Astrocyte (in vitro differentiated cells and primary cell): ENCODE results near the gene VMA21.

Experiments used
- EZH2 ChIP-seq: IDR thresholded peaks from 2 replicates; pipeline ENCODE4 v1.6.1; 2012; ENCODE audit warnings: mild to moderate bottlenecking, low read length, inconsistent platforms; ENCODE audit not compliant: insufficient read depth
- TF ChIP-seq, protein P1 (sequence below): IDR thresholded peaks from 2 replicates; pipeline ENCODE4 v1.5.1; 2011; ENCODE audit warnings: low read depth, mild to moderate bottlenecking, inconsistent platforms, low read length, moderate library complexity; ENCODE audit not compliant: insufficient read depth

DNA sequence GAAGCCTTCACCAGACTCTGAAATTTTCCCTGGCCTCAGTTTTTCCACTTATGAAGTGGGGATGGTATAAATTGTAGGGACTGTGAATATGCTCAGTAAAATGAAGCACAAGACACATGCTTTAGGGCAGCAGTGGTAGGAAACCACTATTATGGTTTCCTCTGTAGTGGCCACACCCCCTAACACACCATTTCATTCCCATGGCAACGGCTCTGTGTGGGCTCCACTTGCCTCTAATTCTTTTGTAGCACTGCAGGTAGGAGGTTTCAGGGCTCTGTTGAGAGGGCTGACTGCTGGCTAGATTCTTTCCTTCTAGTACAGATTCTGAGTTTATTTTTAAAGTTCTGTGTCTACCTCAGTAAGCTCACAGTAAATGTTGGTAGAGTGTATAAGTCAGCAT, 3.5 kb upstream of the VMA21 start:
- no peak for TF ChIP-seq EZH2
- TF ChIP-seq, protein P1, sequence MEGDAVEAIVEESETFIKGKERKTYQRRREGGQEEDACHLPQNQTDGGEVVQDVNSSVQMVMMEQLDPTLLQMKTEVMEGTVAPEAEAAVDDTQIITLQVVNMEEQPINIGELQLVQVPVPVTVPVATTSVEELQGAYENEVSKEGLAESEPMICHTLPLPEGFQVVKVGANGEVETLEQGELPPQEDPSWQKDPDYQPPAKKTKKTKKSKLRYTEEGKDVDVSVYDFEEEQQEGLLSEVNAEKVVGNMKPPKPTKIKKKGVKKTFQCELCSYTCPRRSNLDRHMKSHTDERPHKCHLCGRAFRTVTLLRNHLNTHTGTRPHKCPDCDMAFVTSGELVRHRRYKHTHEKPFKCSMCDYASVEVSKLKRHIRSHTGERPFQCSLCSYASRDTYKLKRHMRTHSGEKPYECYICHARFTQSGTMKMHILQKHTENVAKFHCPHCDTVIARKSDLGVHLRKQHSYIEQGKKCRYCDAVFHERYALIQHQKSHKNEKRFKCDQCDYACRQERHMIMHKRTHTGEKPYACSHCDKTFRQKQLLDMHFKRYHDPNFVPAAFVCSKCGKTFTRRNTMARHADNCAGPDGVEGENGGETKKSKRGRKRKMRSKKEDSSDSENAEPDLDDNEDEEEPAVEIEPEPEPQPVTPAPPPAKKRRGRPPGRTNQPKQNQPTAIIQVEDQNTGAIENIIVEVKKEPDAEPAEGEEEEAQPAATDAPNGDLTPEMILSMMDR, result no peak
